Hepatocyte (in vitro differentiated cells): Measurements from ENCODE around the gene SLCO3A1.

ENCODE experiments used
- EZH2 ChIP-seq: fragments of 200-600 bp; sonication (generic); IDR thresholded peaks from 2 replicates; pipeline ENCODE4 v1.6.1; 2016; ENCODE audit warnings: antibody characterized with exemption, mild to moderate bottlenecking, borderline replicate concordance
- TF ChIP-seq, protein P1 (sequence below): fragments of 200-600 bp; sonication (generic); IDR thresholded peaks from 2 replicates; pipeline ENCODE4 v1.5.1; 2016; ENCODE audit warnings: antibody characterized with exemption, mild to moderate bottlenecking; ENCODE audit not compliant: poor library complexity

DNA sequence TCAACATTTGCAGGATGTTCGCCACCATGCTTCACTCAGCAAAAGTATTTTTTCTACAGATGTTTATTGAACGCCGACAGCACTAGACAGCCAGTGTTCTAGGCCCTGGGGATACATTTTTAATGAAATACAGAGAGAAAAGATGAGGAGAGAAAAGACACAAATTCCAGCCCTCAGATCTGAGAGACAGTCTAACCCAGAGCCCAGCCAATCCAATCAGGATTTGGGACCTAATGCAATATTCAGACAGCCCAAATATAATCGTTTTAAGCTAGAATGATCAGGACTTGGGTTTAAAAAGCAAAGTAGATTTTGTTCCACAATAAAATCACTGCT lies 174.8 kb downstream of the SLCO3A1 start:
- TF ChIP-seq, protein P1, sequence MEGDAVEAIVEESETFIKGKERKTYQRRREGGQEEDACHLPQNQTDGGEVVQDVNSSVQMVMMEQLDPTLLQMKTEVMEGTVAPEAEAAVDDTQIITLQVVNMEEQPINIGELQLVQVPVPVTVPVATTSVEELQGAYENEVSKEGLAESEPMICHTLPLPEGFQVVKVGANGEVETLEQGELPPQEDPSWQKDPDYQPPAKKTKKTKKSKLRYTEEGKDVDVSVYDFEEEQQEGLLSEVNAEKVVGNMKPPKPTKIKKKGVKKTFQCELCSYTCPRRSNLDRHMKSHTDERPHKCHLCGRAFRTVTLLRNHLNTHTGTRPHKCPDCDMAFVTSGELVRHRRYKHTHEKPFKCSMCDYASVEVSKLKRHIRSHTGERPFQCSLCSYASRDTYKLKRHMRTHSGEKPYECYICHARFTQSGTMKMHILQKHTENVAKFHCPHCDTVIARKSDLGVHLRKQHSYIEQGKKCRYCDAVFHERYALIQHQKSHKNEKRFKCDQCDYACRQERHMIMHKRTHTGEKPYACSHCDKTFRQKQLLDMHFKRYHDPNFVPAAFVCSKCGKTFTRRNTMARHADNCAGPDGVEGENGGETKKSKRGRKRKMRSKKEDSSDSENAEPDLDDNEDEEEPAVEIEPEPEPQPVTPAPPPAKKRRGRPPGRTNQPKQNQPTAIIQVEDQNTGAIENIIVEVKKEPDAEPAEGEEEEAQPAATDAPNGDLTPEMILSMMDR, result no peak
- no peak for TF ChIP-seq EZH2
